Duodenal mucosa (tissue), 2 donors: ENCODE data around the gene OR9K2.
"Not testable (repeated sequence)": the region's sequence is repeated elsewhere in the genome, so short reads cannot be mapped to it uniquely, and the experiment has no call there.

Experiments used
- H3K27ac ChIP-seq: one replicate; pipeline ENCODE4 v1.7.0; 2013; ENCODE audit warnings: low read depth, low read length
- H3K27me3 ChIP-seq, 2 donors: one replicate each; pipeline ENCODE4 v1.7.0; 2013; ENCODE audit warnings: low read length in 2 of 2, control low read depth in 1 of 2; ENCODE audit not compliant: insufficient read depth in 2 of 2, control insufficient read depth in 1 of 2
- H3K36me3 ChIP-seq, 2 donors: one replicate each; pipeline ENCODE4 v1.7.0; 2013; ENCODE audit warnings: low read length in 2 of 2, control low read depth in 1 of 2; ENCODE audit not compliant: insufficient read depth in 2 of 2, control insufficient read depth in 1 of 2
- H3K4me1 ChIP-seq, 2 donors: one replicate each; pipeline ENCODE4 v1.7.0; 2013; ENCODE audit warnings: low read length in 2 of 2, control low read depth in 1 of 2; ENCODE audit not compliant: insufficient read depth in 2 of 2, control insufficient read depth in 1 of 2
- H3K4me3 ChIP-seq, 2 donors: one replicate each; pipeline ENCODE4 v1.7.0; 2013; ENCODE audit warnings: low read length in 2 of 2, low read depth in 1 of 2
- H3K9ac ChIP-seq, 2 donors: one replicate each; pipeline ENCODE4 v1.7.0; 2013; ENCODE audit warnings: low read length in 2 of 2, low read depth in 1 of 2
- H3K9me3 ChIP-seq, 2 donors: one replicate each; pipeline ENCODE4 v1.7.0; 2013; ENCODE audit warnings: low read length in 2 of 2, control low read depth in 1 of 2; ENCODE audit not compliant: control insufficient read depth in 1 of 2

OR9K2 gene, protein sequence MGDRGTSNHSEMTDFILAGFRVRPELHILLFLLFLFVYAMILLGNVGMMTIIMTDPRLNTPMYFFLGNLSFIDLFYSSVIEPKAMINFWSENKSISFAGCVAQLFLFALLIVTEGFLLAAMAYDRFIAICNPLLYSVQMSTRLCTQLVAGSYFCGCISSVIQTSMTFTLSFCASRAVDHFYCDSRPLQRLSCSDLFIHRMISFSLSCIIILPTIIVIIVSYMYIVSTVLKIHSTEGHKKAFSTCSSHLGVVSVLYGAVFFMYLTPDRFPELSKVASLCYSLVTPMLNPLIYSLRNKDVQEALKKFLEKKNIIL

DNA sequence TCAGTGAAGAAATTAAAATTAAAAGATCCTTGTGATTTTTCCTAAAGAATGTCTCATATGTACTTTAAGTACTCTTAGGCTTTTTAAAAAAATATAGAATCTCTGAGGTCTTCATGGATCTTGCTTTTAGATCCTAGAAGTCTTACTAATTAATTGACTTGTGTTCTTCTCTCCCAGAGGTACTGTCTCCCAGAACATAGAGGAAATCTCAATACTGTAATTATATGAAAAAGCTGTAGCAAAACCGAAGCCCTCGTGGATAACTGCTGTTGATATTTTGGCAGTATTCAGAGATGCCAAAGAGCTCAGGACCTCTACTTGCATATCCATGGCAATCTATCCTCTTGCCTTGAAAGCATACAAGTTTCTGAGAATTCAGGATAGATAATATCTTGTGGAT lies at the start of gene OR9K2:
Gene OR9K2, plus strand, starts transcription at position 301 of the 400 bp plus-strand sequence. CDS start 3,429 bp downstream, outside the sequence.
- Histone ChIP-seq H3K4me1 (no peaks in the 10 kb centered on the region), H3K36me3 (no peaks in the 10 kb centered on the region), H3K9me3 (no peaks in the 10 kb centered on the region), H3K9ac (no peak within 1 kb of the TSS), H3K4me3 (no peak within 1 kb of the TSS), H3K27me3 (peaks cover 0 to 3% of the 10 kb centered on the region in 2 donors), H3K27ac (no peak within 1 kb of the TSS)

DNA sequence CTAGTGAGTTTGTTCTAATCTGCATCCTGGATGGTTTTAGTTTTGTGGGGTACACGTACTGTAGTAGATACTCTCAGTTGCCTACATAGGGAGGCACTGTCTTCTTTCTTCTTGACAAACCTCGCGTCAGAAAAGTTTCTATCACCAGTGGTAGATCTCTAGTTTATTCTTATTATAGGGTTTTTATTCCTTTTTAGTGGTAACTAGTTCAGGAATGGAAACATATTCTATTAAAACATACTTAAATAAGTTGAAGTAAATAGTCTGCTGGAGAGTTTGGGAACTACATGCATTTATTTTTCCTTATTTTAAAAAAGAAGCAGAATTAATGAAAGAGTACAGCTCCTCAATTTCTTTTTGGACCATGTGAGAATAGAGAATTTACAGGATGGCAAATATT lies 33.6 kb upstream of the OR9K2 start:
- no peaks in the 10 kb centered on the region for H3K27me3 ChIP-seq
- H3K27ac ChIP-seq: no peak overlapping the region
- no peaks in the 10 kb centered on the region for H3K4me1 ChIP-seq
- H3K9ac ChIP-seq: no peak overlapping the region
- H3K4me3 ChIP-seq: no peak overlapping the region
- no peaks in the 10 kb centered on the region for H3K36me3 ChIP-seq
- H3K9me3 ChIP-seq: no peaks in the 10 kb centered on the region

- H3K4me3 ChIP-seq: no peak overlapping the region
- H3K9me3 ChIP-seq: no peaks in the 10 kb centered on the region
- H3K36me3 ChIP-seq: no peaks in the 10 kb centered on the region
- H3K27me3 ChIP-seq: no peaks in the 10 kb centered on the region
- no peak overlapping the region for H3K9ac ChIP-seq
- no peak overlapping the region for H3K27ac ChIP-seq
- no peaks in the 10 kb centered on the region for H3K4me1 ChIP-seq
Observed at GRCh38 chr12:55112378-55112875, 13.8 kb upstream of the OR9K2 start.

GRCh38 chr12:55116152-55116551 lies 10.1 kb upstream of the OR9K2 start:
- no peaks in the 10 kb centered on the region for H3K27me3 ChIP-seq
- no peaks in the 10 kb centered on the region for H3K4me1 ChIP-seq
- no peak overlapping the region for H3K4me3 ChIP-seq
- no peaks in the 10 kb centered on the region for H3K36me3 ChIP-seq
- H3K27ac ChIP-seq: no peak overlapping the region
- no peak overlapping the region for H3K9ac ChIP-seq
- no peaks in the 10 kb centered on the region for H3K9me3 ChIP-seq

DNA sequence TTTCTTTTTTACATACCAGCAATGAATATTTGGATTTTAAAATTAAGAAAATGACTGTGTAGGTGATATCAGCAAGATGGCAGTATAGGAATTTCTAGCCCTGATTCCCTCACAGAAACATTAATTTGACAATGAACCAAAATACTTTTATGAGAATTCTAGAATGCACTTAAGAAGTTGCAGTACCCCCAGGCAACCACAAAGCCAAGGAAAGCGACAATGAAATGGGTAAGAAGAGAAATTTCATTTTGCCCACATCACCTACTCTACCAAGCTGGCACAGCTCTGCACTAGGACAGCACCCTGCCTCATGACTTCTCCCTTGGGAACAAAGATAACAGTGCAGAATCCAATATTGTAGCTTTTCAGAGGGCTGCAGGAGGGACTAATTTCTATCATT lies 6.6 kb downstream of the OR9K2 start:
- H3K36me3 ChIP-seq: no peaks in the 10 kb centered on the region
- H3K4me1 ChIP-seq: no peaks in the 10 kb centered on the region
- H3K27me3 ChIP-seq: peaks cover 0 to 7% of the 10 kb centered on the region in 2 donors
- H3K4me3 ChIP-seq: no peak overlapping the region
- H3K9ac ChIP-seq: no peak overlapping the region
- no peak overlapping the region for H3K27ac ChIP-seq
- no peaks in the 10 kb centered on the region for H3K9me3 ChIP-seq

DNA sequence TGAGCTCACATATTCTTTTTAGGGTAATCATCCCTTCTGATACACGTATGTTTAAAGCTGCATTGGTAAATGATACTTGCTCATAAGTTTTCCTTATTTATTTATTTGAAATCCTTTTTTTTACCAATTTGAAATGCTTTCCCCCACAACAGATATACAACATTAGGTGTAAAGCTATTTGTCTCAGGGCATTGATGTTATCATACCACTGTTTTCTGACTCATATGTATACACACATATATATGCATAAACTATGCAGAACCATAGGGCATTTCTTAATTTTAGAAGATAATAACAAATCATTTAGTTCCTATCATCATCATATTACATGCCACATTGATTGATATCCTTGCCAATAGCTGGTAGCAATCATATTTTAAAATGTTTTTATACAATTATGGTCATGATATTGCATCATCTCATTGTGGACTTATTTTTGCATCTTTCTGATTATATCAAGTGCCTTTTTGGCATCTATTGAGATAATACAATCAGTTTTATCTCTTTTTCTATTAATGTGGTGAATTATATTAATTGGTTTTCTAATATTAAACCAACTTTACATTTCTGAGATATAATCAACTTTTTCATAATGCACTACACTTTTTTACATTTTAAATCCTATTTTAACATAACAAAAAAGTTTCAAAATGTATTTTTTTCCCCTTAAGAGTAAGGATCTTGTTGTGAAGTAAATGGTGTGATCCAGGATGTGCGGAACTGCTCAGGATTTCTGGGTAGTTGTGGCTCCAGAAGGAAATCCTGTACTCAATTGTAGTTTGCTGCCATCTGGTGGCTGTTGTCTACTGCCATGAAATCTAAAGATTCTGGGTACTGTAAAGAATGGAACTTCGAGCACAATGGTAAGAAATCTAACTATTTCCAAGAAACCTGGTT lies 16.7 kb downstream of the OR9K2 start:
- Histone ChIP-seq H3K4me1 (no peaks in the 10 kb centered on the region), H3K27ac (no peak overlapping the region), H3K9ac (no peak overlapping the region), H3K36me3 (no peaks in the 10 kb centered on the region), H3K27me3 (no peaks in the 10 kb centered on the region), H3K9me3 (no peaks in the 10 kb centered on the region), H3K4me3 (no peak overlapping the region)

DNA sequence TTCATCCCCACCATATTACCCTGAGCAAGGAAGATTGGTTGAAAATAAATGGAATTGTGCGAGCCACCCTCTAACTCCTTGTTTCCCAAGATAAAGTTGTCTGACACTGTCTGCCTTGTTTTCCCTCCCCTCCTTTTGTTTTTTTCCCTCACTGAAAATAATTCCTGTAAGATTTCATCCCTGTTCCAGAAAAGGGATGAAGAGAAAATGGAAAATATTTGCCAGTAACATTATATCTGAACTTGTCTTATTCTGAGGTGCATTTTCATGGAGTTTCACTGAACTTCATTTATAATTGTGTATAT lies 17.3 kb downstream of the OR9K2 start:
- H3K27me3 ChIP-seq: no peaks in the 10 kb centered on the region
- no peak overlapping the region for H3K4me3 ChIP-seq
- no peaks in the 10 kb centered on the region for H3K36me3 ChIP-seq
- no peaks in the 10 kb centered on the region for H3K9me3 ChIP-seq
- H3K9ac ChIP-seq: no peak overlapping the region
- no peaks in the 10 kb centered on the region for H3K4me1 ChIP-seq
- no peak overlapping the region for H3K27ac ChIP-seq

GRCh38 chr12:55167010-55167640 lies 40.9 kb downstream of the OR9K2 start:
- H3K9ac ChIP-seq, H3K4me3 ChIP-seq, H3K36me3 ChIP-seq, H3K9me3 ChIP-seq, H3K27ac ChIP-seq, H3K27me3 ChIP-seq, H3K4me1 ChIP-seq: not testable (repeated sequence)

- Histone ChIP-seq H3K9ac (no peak overlapping the region), H3K27me3 (peaks cover 0 to 3% of the 10 kb centered on the region in 2 donors), H3K4me1 (no peaks in the 10 kb centered on the region), H3K4me3 (no peak overlapping the region), H3K27ac (no peak overlapping the region), H3K36me3 (no peaks in the 10 kb centered on the region), H3K9me3 (no peaks in the 10 kb centered on the region)
Observed at GRCh38 chr12:55171445-55171844, 45.2 kb downstream of the OR9K2 start.

- H3K36me3 ChIP-seq, H3K9me3 ChIP-seq, H3K4me3 ChIP-seq, H3K9ac ChIP-seq, H3K27me3 ChIP-seq, H3K27ac ChIP-seq, H3K4me1 ChIP-seq: not testable (repeated sequence)
Observed at GRCh38 chr12:55171846-55172245, 45.6 kb downstream of the OR9K2 start.
